HepG2 (cell line): ENCODE results near the gene ZMIZ2. TPM values are rescaled to one million over a fixed set of nuclear protein-coding genes. Genes with fewer than 3 reads are reported as not detected.

Experiments
- ATAC-seq: fragments of 200-7000 bp; cut with Tn5 transposase; 3 replicates; pipeline ENCODE4 v1.9.1; 2020; ENCODE audit warnings: mild to moderate bottlenecking, moderate library complexity
- BruUV-seq: library from RNA; stranded (reverse); fragments of 400-500 nt; replicated peaks from 2 replicates; lab custom pipeline; 2021; lab: Mats Ljungman, UMichigan
- CTCF ChIA-PET: fragments of 300-600 bp; formaldehyde crosslinking; extraction: SDS; loops from one replicate; lab custom pipeline; 2021; ENCODE audit warnings: low total read pairs, inconsistent platforms, low intra/inter-chr PET ratio; lab: Yijun Ruan, JAX
- POLR2A ChIA-PET: fragments of 350-600 bp; sonication (Branson Sonifier 250); formaldehyde crosslinking; loops from one replicate; lab custom pipeline; 2020; ENCODE audit warnings: antibody characterized with exemption, inconsistent platforms; lab: Yijun Ruan, JAX
- DNase-seq: peaks from one replicate; pipeline ENCODE4 v3.0.0-alpha.2; 2015; ENCODE audit warnings: low spot score
- FAIRE-seq: peaks from 3 replicates; lab custom pipeline; 2011; peaks lifted over from hg19 to GRCh38; lab: Jason Lieb, UNC
- H2AFZ ChIP-seq: one replicate; pipeline ENCODE4 v1.6.1; 2011; ENCODE audit warnings: low read length, inconsistent platforms
- H3K27ac ChIP-seq: fragments of 300-600 bp; 3 replicates; pipeline ENCODE4 v1.8.0; 2011; ENCODE audit warnings: mixed run types, mild to moderate bottlenecking, mixed read lengths, low read length, inconsistent platforms; ENCODE audit not compliant: insufficient read depth; ENCODE audit errors: extremely low read length
- H3K27me3 ChIP-seq, 2 experiments: fragments of 200-600 bp in 1 of 2; 2 replicates in 1 of 2; 3 replicates in 1 of 2; pipeline versions ENCODE4 v1.6.0 to v1.8.0; 2011; ENCODE audit warnings: low read length in 2 of 2, mild to moderate bottlenecking in 2 of 2, moderate library complexity in 2 of 2, inconsistent platforms in 1 of 2; ENCODE audit not compliant: insufficient read depth in 2 of 2, control insufficient read depth in 1 of 2
- H3K36me3 ChIP-seq, 2 experiments: fragments of 200-600 bp in 1 of 2; replicated peaks in 1 of 2; 2 replicates in 1 of 2; 3 replicates in 1 of 2; pipeline versions ENCODE4 v1.5.1 to v1.8.0; 2011; ENCODE audit warnings: low read length in 2 of 2, inconsistent platforms in 1 of 2; ENCODE audit not compliant: insufficient read depth in 2 of 2, control insufficient read depth in 1 of 2
- H3K4me1 ChIP-seq: 2 replicates; pipeline ENCODE4 v1.5.1; 2012; ENCODE audit warnings: low read length, inconsistent platforms; ENCODE audit not compliant: insufficient read depth
- H3K4me2 ChIP-seq: 2 replicates; pipeline ENCODE4 v1.6.0; 2011; ENCODE audit warnings: low read depth, low read length, inconsistent platforms
- H3K4me3 ChIP-seq, 3 experiments: fragments of 200-600 bp in 1 of 3; sonication (generic), shearing (Covaris generic) in 1 of 3; replicated peaks in 1 of 3; 2 replicates each; pipeline ENCODE4 v1.5.1; 2011 to 2016; ENCODE audit warnings: low read length in 3 of 3, inconsistent platforms in 2 of 3, low read depth in 2 of 3, mild to moderate bottlenecking in 2 of 3, control low read depth in 1 of 3, mixed read lengths in 1 of 3; ENCODE audit not compliant: insufficient read depth in 1 of 3
- H3K79me2 ChIP-seq: one replicate; pipeline ENCODE4 v1.6.1; 2011; ENCODE audit warnings: low read length, inconsistent platforms; ENCODE audit not compliant: insufficient read depth
- H3K9ac ChIP-seq: 2 replicates; pipeline ENCODE4 v1.6.0; 2011; ENCODE audit warnings: mild to moderate bottlenecking, low read depth, low read length, inconsistent platforms; ENCODE audit not compliant: insufficient read depth
- H3K9me3 ChIP-seq: 2 replicates; pipeline ENCODE4 v1.5.1; 2012; ENCODE audit warnings: mild to moderate bottlenecking, low read length
- H4K20me1 ChIP-seq: 2 replicates; pipeline ENCODE4 v1.6.0; 2011; ENCODE audit warnings: inconsistent platforms, mild to moderate bottlenecking, low read length, moderate library complexity; ENCODE audit not compliant: insufficient read depth
- MAZ ChIP-seq, 2 experiments: sonication (generic) in 1 of 2; formaldehyde crosslinking in 1 of 2; IDR thresholded peaks; 2 replicates each; pipeline versions ENCODE4 v1.5.0 to v1.6.1; 2012 to 2020; ENCODE audit warnings: low read depth in 2 of 2, mild to moderate bottlenecking in 2 of 2, borderline replicate concordance in 1 of 2, improper control_type of control experiment in 1 of 2, low read length in 1 of 2, missing genetic modification reagents in 1 of 2, moderate library complexity in 1 of 2
- POLR2A ChIP-seq, 2 experiments: IDR thresholded peaks; 2 replicates each; pipeline ENCODE4 v1.6.1; 2011; ENCODE audit warnings: low read depth in 2 of 2, low read length in 2 of 2, mild to moderate bottlenecking in 1 of 2, moderate library complexity in 1 of 2; ENCODE audit not compliant: insufficient read depth in 1 of 2
- POLR2AphosphoS2 ChIP-seq: IDR thresholded peaks from 2 replicates; pipeline ENCODE4 v1.6.1; 2011; ENCODE audit warnings: low read depth, low read length, improper control_type of control experiment
- POLR2AphosphoS5 ChIP-seq: IDR thresholded peaks from 2 replicates; pipeline ENCODE4 v1.6.1; 2012; ENCODE audit warnings: low read depth, low read length
- POLR2G ChIP-seq: fragments of 200-400 bp; formaldehyde crosslinking; IDR thresholded peaks from 2 replicates; pipeline ENCODE4 v1.6.1; 2018; ENCODE audit warnings: mild to moderate bottlenecking, low read depth, low read length, moderate library complexity
- RBFOX2 ChIP-seq: fragments of 200-400 bp; formaldehyde crosslinking; IDR thresholded peaks from 2 replicates; pipeline ENCODE4 v1.6.1; 2017; ENCODE audit warnings: low read depth, mild to moderate bottlenecking, low read length
- RBM22 ChIP-seq: fragments of 200-400 bp; formaldehyde crosslinking; optimal IDR thresholded peaks from 2 replicates; pipeline ENCODE3; 2017; ENCODE audit warnings: mild to moderate bottlenecking, low read length, moderate library complexity
- TEF ChIP-seq: sonication (generic); formaldehyde crosslinking; IDR thresholded peaks from 2 replicates; pipeline ENCODE4 v1.5.0; 2020; ENCODE audit warnings: missing genetic modification reagents
- WGBS: methylation state at CpG from one replicate; pipeline ENCODE4 v1.1.6; 2017; ENCODE audit warnings: low lambda C conversion rate; 5-methylcytosine and 5-hydroxymethylcytosine counted together
- in situ Hi-C: cut with HindIII; loops from 2 replicates; pipeline ENCODE4 v1.10.0; 2017; ENCODE audit warnings: low pct_unique_long_range_greater_than_20kb; ENCODE audit not compliant: extremely low pct_ligation_motif_present
- intact Hi-C: fragments of 100-400 bp; cut with micrococcal nuclease; formaldehyde crosslinking; loops from one replicate; pipeline ENCODE4 v1.10.0; 2022; ENCODE audit not compliant: unreplicated experiment
- polyA plus RNA-seq, 8 experiments: library from polyadenylated mRNA; depleted of rRNA in 3 of 8; stranded (reverse) in 7 of 8; unstranded in 1 of 8; fragments of >200 nt; fragmentation: Illumina TruSeq in 4 of 8; extraction: Trizol in 4 of 8; gene quantifications; 2 replicates each; pipeline versions ENCODE4 v1.2.1 to v1.2.3, GENCODE V29; 2011 to 2016; ENCODE audit warnings: low read depth in 4 of 8, missing spikeins in 1 of 8, mixed read lengths in 1 of 8; ENCODE audit not compliant: insufficient read depth in 1 of 8
- total RNA-seq, 5 experiments: library from RNA; depleted of rRNA; stranded (reverse); fragments of >200 nt; fragmentation: Illumina TruSeq; extraction: Trizol; gene quantifications; 2 replicates each; pipeline ENCODE4 v1.2.3, GENCODE V29; 2016; ENCODE audit warnings: low read depth in 1 of 5

Gene ZMIZ2
- total and polyA plus RNA-seq, 2 of the 13 experiments (the other 11 are each of a cell fraction or from before 2014, with no cell fraction given): 4.9 to 7.9 TPM

DNA sequence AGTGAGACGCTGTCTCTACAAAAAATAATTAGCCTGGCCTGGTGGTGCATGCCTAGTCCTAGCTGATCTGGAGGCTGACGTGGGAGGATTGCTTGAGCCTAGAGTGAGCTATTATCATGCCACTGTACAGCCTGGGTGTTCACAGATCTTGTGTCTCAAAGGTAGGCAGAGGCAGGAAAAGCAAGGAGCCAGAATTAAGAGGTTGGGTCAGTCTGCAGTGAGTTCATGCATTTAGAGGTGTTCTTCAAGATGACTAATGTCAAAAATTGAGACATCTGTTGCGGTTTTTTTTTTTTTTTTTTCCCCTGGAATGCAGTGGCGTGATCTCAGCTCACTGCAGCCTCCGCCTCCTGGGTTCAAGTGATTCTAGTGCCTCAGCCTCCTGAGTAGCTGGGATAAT lies 53.2 kb downstream of the ZMIZ2 start:
- no peak for ATAC-seq
- ChIA-PET POLR2A (interaction anchor here (0.7 kb wide), 1 partner anchor 9 kb away, joined by 4 read pairs; no protein-coding TSS in a partner anchor), CTCF (no interaction called here)
- intact Hi-C loops (no loop called here), in situ Hi-C loops (no loop called here)
- Histone ChIP-seq H4K20me1 (peaks cover 49% of the 10 kb centered on the region), H3K27ac (no peak overlapping the region), H3K27me3 (no peaks in the 10 kb centered on the region; a peak in 1 of 5 replicates), H3K9me3 (no peaks in the 10 kb centered on the region), H3K4me1 (peaks cover 25% of the 10 kb centered on the region), H3K4me2 (no peak overlapping the region), H2AFZ (no peak overlapping the region), H3K4me3 (no peak overlapping the region), H3K79me2 (peaks cover 31% of the 10 kb centered on the region), H3K9ac (no peak overlapping the region), H3K36me3 (peaks cover 10 to 45% of the 10 kb centered on the region in 2 experiments)
- no peak for DNase-seq
- FAIRE-seq: no peak
- WGBS: 96% methylated on average over 5 of the region's 5 CpGs
- BruUV-seq: no TSS peak
- TF ChIP-seq RBM22 (peak; percentile 88), POLR2AphosphoS2 (0 out of 2 replicates have a peak, but pooled peaks have one; percentile 47), TEF (no peak), RBFOX2 (peak; percentile 63), POLR2AphosphoS5 (0 out of 2 replicates have a peak, but pooled peaks have one; percentile 12), POLR2G (peak; percentile 13), POLR2A (IDR thresholded peaks at IDR 0.05; ENCODE audit: insufficient read depth in 1 of 2, low read depth in 2 of 2, low read length in 2 of 2) (0 out of 4 replicates have a peak, but pooled peaks of 1 of the 2 experiments have one; percentile 21), MAZ (IDR thresholded peaks at IDR 0.05; ENCODE audit: borderline replicate concordance, low read depth, low read length) (no peak), MAZ (CRISPR knock-in tag; IDR thresholded peaks at IDR 0.05; ENCODE audit: low read depth) (no peak)
